Bronchus fibroblast of lung (primary cell): Measurements from ENCODE around the gene PROSER2. TPM values are rescaled to one million over a fixed set of nuclear protein-coding genes. Genes with fewer than 3 reads are reported as not detected.

ENCODE experiments used
- total RNA-seq: library from RNA; depleted of rRNA; stranded (reverse); fragments of >200 nt; gene quantifications from 2 replicates; pipeline ENCODE4 v1.2.3, GENCODE V29; 2015

Gene PROSER2
- 4.7 and 7.3 TPM in 2 replicates for total RNA-seq

GRCh38 chr10:11823122-11823988 is at the start of gene PROSER2:
Gene PROSER2, plus strand, starts transcription at chr10:11823356. Its CDS starts 28,722 bp downstream, at chr10:11852078.

Other genes starting within 250 kb of the PROSER2 start
- gene USP6NL, start 211.7 kb upstream of the PROSER2 start, total RNA-seq = 8.9 and 9.2 TPM in 2 replicates
- 29.8 and 33.4 TPM in 2 replicates for gene ECHDC3, start 81.0 kb upstream of the PROSER2 start, total RNA-seq
- 7.1 and 8.1 TPM in 2 replicates for gene UPF2, start 219.5 kb downstream of the PROSER2 start, total RNA-seq
- 11.3 and 12.3 TPM in 2 replicates for gene DHTKD1, start 245.6 kb downstream of the PROSER2 start, total RNA-seq